Calu3 (cell line): ENCODE data around the gene IL17B. TPM values are rescaled to one million over a fixed set of nuclear protein-coding genes. Genes with fewer than 3 reads are reported as not detected.
A peak's percentile ranks its signal among the peaks of the same experiment; 100 is the strongest.

Source experiments
- BruUV-seq: library from RNA; stranded (reverse); fragments of 400-500 nt; replicated peaks from 2 replicates; lab custom pipeline; 2021; lab: Mats Ljungman, UMichigan
- CTCF ChIA-PET: fragments of 300-600 bp; sonication (Branson Sonifier 250); formaldehyde crosslinking; loops from one replicate; lab custom pipeline; 2022; ENCODE audit warnings: antibody characterized with exemption; lab: Charles Lee
- DNase-seq: peaks from one replicate; pipeline ENCODE4 v3.0.0; 2022
- H3K27ac Mint-ChIP-seq: one replicate; pipeline ENCODE4 v1.8.0; 2022; ENCODE audit warnings: mixed read lengths; ENCODE audit not compliant: unreplicated experiment
- H3K27me3 Mint-ChIP-seq: one replicate; pipeline ENCODE4 v1.8.0; 2022; ENCODE audit warnings: mixed read lengths; ENCODE audit not compliant: unreplicated experiment
- H3K36me3 Mint-ChIP-seq: one replicate; pipeline ENCODE4 v1.8.0; 2022; ENCODE audit warnings: mild to moderate bottlenecking, moderate library complexity, mixed read lengths; ENCODE audit not compliant: insufficient read depth, unreplicated experiment
- H3K4me1 Mint-ChIP-seq: one replicate; pipeline ENCODE4 v1.8.0; 2022; ENCODE audit warnings: mild to moderate bottlenecking, low read depth, mixed read lengths; ENCODE audit not compliant: unreplicated experiment
- H3K4me3 Mint-ChIP-seq: one replicate; pipeline ENCODE4 v1.8.0; 2022; ENCODE audit warnings: mild to moderate bottlenecking, low read depth, moderate library complexity, mixed read lengths; ENCODE audit not compliant: unreplicated experiment
- H3K9me3 Mint-ChIP-seq: one replicate; pipeline ENCODE4 v1.8.0; 2022; ENCODE audit warnings: low read depth, mixed read lengths; ENCODE audit not compliant: unreplicated experiment
- intact Hi-C: fragments of 100-400 bp; cut with micrococcal nuclease; formaldehyde crosslinking; loops from one replicate; pipeline ENCODE4 v1.10.0; 2022; ENCODE audit not compliant: unreplicated experiment
- total RNA-seq: library from RNA; stranded (reverse); gene quantifications from 2 replicates; pipeline ENCODE4 v1.2.3, GENCODE V29; 2022
- TF ChIP-seq, protein P1 (sequence below): fragments of 200-600 bp; IDR thresholded peaks from one replicate; pipeline ENCODE4 v1.8.0; 2022; ENCODE audit warnings: antibody characterized with exemption; ENCODE audit not compliant: unreplicated experiment

The IL17B gene
- total RNA-seq, 1 experiment from 2014 or later = not detected

DNA sequence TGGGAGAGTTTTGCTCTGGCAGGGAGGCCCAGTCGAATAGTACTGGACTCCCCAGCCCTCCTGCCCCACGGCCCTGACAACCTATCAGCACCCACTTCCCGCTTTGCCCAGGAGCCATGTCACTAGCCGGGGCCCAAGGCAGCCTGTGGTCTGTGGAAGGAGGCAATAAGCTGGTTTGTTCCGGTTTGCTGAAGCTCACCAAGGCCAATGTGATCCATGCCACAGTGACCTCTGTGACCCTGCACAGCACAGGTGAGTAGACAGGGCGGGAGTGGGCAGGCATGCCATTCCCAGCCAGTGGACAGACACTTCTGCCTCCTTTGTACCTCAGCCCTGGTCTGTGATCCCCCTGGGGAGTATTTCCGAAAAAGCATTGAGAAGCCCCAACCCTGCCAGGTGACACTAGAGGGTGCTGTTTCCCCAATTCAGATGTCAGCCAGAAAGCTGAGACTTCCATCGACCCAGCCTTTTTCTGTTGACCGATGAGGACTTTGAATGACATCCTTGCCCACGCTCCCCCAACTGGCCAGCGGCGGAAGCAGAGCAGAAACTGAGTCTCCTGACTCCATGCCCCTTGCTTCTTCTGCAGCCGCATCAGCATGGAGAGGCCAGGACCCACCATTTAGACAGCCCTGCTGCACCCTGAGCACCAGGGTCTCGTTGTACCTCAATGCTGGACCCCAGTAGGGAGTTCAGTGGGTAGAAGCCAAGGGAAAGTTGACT is 11.7 kb downstream of the IL17B start:
- Mint-ChIP-seq H3K36me3 (peaks cover 16% of the 10 kb centered on the region), H3K4me1 (peaks cover 8% of the 10 kb centered on the region), H3K27me3 (no peaks in the 10 kb centered on the region), H3K4me3 (no peak overlapping the region), H3K27ac (no peak overlapping the region), H3K9me3 (no peaks in the 10 kb centered on the region)
- no TSS peak for BruUV-seq
- TF ChIP-seq, protein P1, sequence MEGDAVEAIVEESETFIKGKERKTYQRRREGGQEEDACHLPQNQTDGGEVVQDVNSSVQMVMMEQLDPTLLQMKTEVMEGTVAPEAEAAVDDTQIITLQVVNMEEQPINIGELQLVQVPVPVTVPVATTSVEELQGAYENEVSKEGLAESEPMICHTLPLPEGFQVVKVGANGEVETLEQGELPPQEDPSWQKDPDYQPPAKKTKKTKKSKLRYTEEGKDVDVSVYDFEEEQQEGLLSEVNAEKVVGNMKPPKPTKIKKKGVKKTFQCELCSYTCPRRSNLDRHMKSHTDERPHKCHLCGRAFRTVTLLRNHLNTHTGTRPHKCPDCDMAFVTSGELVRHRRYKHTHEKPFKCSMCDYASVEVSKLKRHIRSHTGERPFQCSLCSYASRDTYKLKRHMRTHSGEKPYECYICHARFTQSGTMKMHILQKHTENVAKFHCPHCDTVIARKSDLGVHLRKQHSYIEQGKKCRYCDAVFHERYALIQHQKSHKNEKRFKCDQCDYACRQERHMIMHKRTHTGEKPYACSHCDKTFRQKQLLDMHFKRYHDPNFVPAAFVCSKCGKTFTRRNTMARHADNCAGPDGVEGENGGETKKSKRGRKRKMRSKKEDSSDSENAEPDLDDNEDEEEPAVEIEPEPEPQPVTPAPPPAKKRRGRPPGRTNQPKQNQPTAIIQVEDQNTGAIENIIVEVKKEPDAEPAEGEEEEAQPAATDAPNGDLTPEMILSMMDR = peak; percentile 90
- peak; percentile 89 for DNase-seq
- intact Hi-C loops = loop anchor here (1.0 kb wide), 2 partner anchors 50 to 197 kb away; no protein-coding TSS in a partner anchor
- CTCF ChIA-PET = interaction anchor here (0.6 to 2.6 kb wide), 14 partner anchors 8 to 196 kb away, joined by 3 to 27 read pairs (median 4); partner anchors contain the start of genes GRPEL2 and PCYOX1L

DNA sequence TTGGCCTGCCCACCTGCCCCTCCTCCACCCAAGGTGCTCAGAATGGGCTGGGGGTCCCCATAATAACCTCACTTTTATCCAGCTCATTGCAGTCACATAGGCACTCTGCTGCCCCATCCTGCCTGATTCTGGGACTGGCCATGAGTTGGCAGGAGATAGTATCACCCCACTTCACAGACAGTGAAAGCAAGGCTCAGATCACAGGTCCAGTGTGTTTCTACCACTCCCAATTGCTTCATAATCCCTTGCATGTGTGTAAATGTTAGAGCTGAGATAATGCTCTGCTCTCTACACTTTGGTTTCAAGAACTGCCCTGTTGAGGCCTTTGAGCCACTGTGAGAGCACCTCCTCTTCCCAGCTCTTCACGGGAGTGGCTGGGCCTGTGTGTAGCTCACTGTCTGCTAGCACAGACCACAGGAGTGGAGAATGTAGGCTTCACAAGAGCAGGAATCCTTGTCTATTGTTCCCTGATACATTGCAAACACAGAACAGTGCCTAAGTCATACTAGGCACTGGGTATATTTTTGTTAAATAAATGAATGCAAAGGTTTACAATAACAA is 12.8 kb downstream of the IL17B start:
- no TSS peak for BruUV-seq
- TF ChIP-seq, protein P1 = no peak
- no peak overlapping the region for H3K27ac Mint-ChIP-seq
- intact Hi-C loops = loop anchor here (1.0 kb wide), 1 partner anchor 68 kb away; no protein-coding TSS in a partner anchor
- DNase-seq = no peak
- CTCF ChIA-PET = interaction anchor here (1.1 to 2.6 kb wide), 4 partner anchors 9 to 197 kb away, joined by 3 to 27 read pairs (median 7); partner anchors contain the start of gene PCYOX1L
- no peaks in the 10 kb centered on the region for H3K9me3 Mint-ChIP-seq
- H3K27me3 Mint-ChIP-seq = no peaks in the 10 kb centered on the region
- no peak overlapping the region for H3K4me3 Mint-ChIP-seq
- H3K36me3 Mint-ChIP-seq = peaks cover 14% of the 10 kb centered on the region
- H3K4me1 Mint-ChIP-seq = peaks cover 8% of the 10 kb centered on the region

DNA sequence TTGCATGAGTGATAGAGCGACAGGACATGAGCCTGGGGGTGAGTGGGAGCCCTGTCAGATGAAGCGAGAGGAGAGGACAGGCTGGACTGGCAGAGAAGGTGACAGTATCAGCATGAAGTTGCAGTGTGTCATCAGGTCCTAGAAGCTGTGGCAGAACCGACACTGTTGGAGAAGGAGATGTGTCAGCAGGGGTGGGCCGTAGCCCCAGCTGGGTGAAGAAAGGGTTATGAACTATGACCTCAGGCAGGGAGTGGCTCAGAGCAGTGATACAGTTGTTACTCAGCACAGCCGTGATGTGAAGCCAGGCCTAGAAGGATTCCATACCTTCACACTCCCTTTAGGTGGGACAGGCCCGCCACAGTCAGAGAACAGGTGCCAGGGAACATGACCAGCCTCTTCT is 13.7 kb downstream of the IL17B start:
- Mint-ChIP-seq H3K36me3 (peaks cover 10% of the 10 kb centered on the region), H3K27me3 (no peaks in the 10 kb centered on the region), H3K4me1 (peaks cover 8% of the 10 kb centered on the region), H3K9me3 (no peaks in the 10 kb centered on the region), H3K4me3 (no peak overlapping the region), H3K27ac (no peak overlapping the region)
- BruUV-seq = no TSS peak
- TF ChIP-seq, protein P1 = no peak
- intact Hi-C loops = no loop called here
- DNase-seq = no peak
- CTCF ChIA-PET = interaction anchor here (1.1 to 2.6 kb wide), 2 partner anchors 8 to 48 kb away, joined by 3 to 27 read pairs; partner anchors contain the start of gene PCYOX1L

DNA sequence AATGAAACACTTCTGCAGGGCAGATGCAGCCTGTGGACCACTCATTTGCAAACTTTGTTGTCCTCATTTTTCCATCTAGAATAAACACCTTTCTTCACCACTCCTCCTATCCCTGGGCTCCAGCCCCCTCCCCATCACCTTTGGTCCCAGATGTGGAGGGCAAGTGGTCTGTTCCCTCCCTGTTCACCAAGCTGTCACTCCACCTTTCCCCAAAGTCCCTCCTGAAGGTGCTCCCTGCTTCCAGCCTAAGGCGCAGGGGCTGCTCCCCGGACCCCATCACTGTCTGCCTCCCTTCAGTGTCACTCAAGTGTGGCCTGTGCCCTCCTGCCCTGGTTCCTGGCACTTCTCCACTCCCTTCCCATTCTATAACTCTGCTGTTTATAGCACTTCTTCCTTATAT is 14.4 kb downstream of the IL17B start:
- Mint-ChIP-seq H3K36me3 (peaks cover 10% of the 10 kb centered on the region), H3K27me3 (no peaks in the 10 kb centered on the region), H3K9me3 (no peaks in the 10 kb centered on the region), H3K27ac (no peak overlapping the region), H3K4me1 (peaks cover 8% of the 10 kb centered on the region), H3K4me3 (no peak overlapping the region)
- CTCF ChIA-PET = no interaction called here
- intact Hi-C loops = no loop called here
- no peak for DNase-seq
- BruUV-seq = no TSS peak
- TF ChIP-seq, protein P1 = no peak
